ES-I3 (cell line): ENCODE data around the gene ELAVL3.
A peak's percentile ranks its signal among the peaks of the same experiment; 100 is the strongest.

Experiments
- H3K36me3 ChIP-seq: 2 replicates; pipeline ENCODE4 v1.6.1; 2013; ENCODE audit warnings: mild to moderate bottlenecking, low read length, control low read depth, moderate library complexity; ENCODE audit not compliant: insufficient read depth
- H3K4me1 ChIP-seq: 2 replicates; pipeline ENCODE4 v1.6.1; 2013; ENCODE audit warnings: mild to moderate bottlenecking, control low read depth, low read length; ENCODE audit not compliant: insufficient read depth
- H3K9ac ChIP-seq: 2 replicates; pipeline ENCODE4 v1.6.1; 2013; ENCODE audit warnings: low read depth, mild to moderate bottlenecking, low read length, moderate library complexity
- H3K9me3 ChIP-seq: 2 replicates; pipeline ENCODE4 v1.6.1; 2013; ENCODE audit warnings: mild to moderate bottlenecking, low read length, moderate library complexity; ENCODE audit not compliant: control insufficient read depth, insufficient read depth

ELAVL3 gene

GRCh38 chr19:11499220-11499726, 18.4 kb upstream of the ELAVL3 start:
- no peaks in the 10 kb centered on the region for H3K9me3 ChIP-seq
- H3K36me3 ChIP-seq = no peaks in the 10 kb centered on the region
- no peak overlapping the region for H3K9ac ChIP-seq
- no peaks in the 10 kb centered on the region for H3K4me1 ChIP-seq

- no peaks in the 10 kb centered on the region for H3K9me3 ChIP-seq
- H3K9ac ChIP-seq = no peak overlapping the region
- H3K4me1 ChIP-seq = no peaks in the 10 kb centered on the region
- no peaks in the 10 kb centered on the region for H3K36me3 ChIP-seq
Measured at GRCh38 chr19:11496391-11497163, 15.7 kb upstream of the ELAVL3 start.

- Histone ChIP-seq H3K9me3 (no peaks in the 10 kb centered on the region), H3K36me3 (no peaks in the 10 kb centered on the region), H3K4me1 (no peaks in the 10 kb centered on the region)
Measured at GRCh38 chr19:11495885-11496284, 15.0 kb upstream of the ELAVL3 start.

GRCh38 chr19:11495481-11495880, 14.6 kb upstream of the ELAVL3 start:
- H3K9me3 ChIP-seq = no peaks in the 10 kb centered on the region
- no peak overlapping the region for H3K9ac ChIP-seq
- no peaks in the 10 kb centered on the region for H3K4me1 ChIP-seq
- no peaks in the 10 kb centered on the region for H3K36me3 ChIP-seq

More at GRCh38 chr19:11495885-11496284, 15.0 kb upstream of the ELAVL3 start:
- H3K9ac ChIP-seq = no peak overlapping the region

GRCh38 chr19:11494634-11495285, 13.9 kb upstream of the ELAVL3 start:
- no peaks in the 10 kb centered on the region for H3K36me3 ChIP-seq
- H3K9ac ChIP-seq = no peak overlapping the region

GRCh38 chr19:11489378-11489777, 8.5 kb upstream of the ELAVL3 start:
- no peak overlapping the region for H3K9ac ChIP-seq
- no peaks in the 10 kb centered on the region for H3K4me1 ChIP-seq
- H3K36me3 ChIP-seq = no peaks in the 10 kb centered on the region
- H3K9me3 ChIP-seq = no peaks in the 10 kb centered on the region

More at GRCh38 chr19:11494634-11495285, 13.9 kb upstream of the ELAVL3 start:
- H3K4me1 ChIP-seq = no peaks in the 10 kb centered on the region
- no peaks in the 10 kb centered on the region for H3K9me3 ChIP-seq

- Histone ChIP-seq H3K36me3 (no peaks in the 10 kb centered on the region), H3K9me3 (no peaks in the 10 kb centered on the region), H3K4me1 (no peaks in the 10 kb centered on the region), H3K9ac (no peak overlapping the region)
Measured at GRCh38 chr19:11486661-11487503, 6.0 kb upstream of the ELAVL3 start.

GRCh38 chr19:11485245-11485837, 4.5 kb upstream of the ELAVL3 start:
- Histone ChIP-seq H3K9ac (no peak overlapping the region), H3K36me3 (no peaks in the 10 kb centered on the region), H3K4me1 (no peaks in the 10 kb centered on the region), H3K9me3 (no peaks in the 10 kb centered on the region)

GRCh38 chr19:11483366-11484111, 2.7 kb upstream of the ELAVL3 start:
- H3K36me3 ChIP-seq = no peaks in the 10 kb centered on the region

GRCh38 chr19:11482384-11483050, 1.7 kb upstream of the ELAVL3 start:
- Histone ChIP-seq H3K9me3 (no peaks in the 10 kb centered on the region), H3K9ac (peak overlapping the region; percentile 36; the same call in 1 of the 2 replicates), H3K4me1 (peaks cover 3% of the 10 kb centered on the region; the same call in 1 of the 2 replicates), H3K36me3 (no peaks in the 10 kb centered on the region)

More at GRCh38 chr19:11483366-11484111, 2.7 kb upstream of the ELAVL3 start:
- no peak overlapping the region for H3K9ac ChIP-seq
- peaks cover 3% of the 10 kb centered on the region; the same call in 1 of the 2 replicates for H3K4me1 ChIP-seq
- no peaks in the 10 kb centered on the region for H3K9me3 ChIP-seq

GRCh38 chr19:11481534-11482383, 913 bp upstream of the ELAVL3 start:
- Histone ChIP-seq H3K9me3 (no peaks in the 10 kb centered on the region), H3K9ac (peak overlapping the region; percentile 36; the same call in 1 of the 2 replicates), H3K36me3 (no peaks in the 10 kb centered on the region), H3K4me1 (peaks cover 3% of the 10 kb centered on the region; the same call in 1 of the 2 replicates)
